ENCODE results near the gene LRRC38. TPM values are rescaled to one million over a fixed set of nuclear protein-coding genes. Genes with fewer than 3 reads are reported as not detected.
A peak's percentile ranks its signal among the peaks of the same experiment; 100 is the strongest.

Gene LRRC38
- total RNA-seq, 2 experiments from 2014 or later, result not detected

GRCh38 chr1:13541435-13542215 lies 27.8 kb upstream of the LRRC38 start:
- Mint-ChIP-seq H3K9me3 (no peaks in the 10 kb centered on the region), H3K27me3 (peaks cover 5% of the 10 kb centered on the region), H3K4me1 (ENCODE audit: low read depth) (no peaks in the 10 kb centered on the region), H3K36me3 (no peaks in the 10 kb centered on the region), H3K4me3 (no peak overlapping the region), H3K27ac (no peak overlapping the region)
- POLR2A ChIA-PET, result no interaction called here
- DNase-seq, result no peak
- intact Hi-C loops (cut with micrococcal nuclease), result no loop called here
- CTCF ChIA-PET, result no interaction called here

GRCh38 chr1:13540866-13541265 lies 27.1 kb upstream of the LRRC38 start:
- intact Hi-C loops (cut with micrococcal nuclease), result no loop called here
- CTCF ChIA-PET, result no interaction called here
- Mint-ChIP-seq H3K9me3 (no peaks in the 10 kb centered on the region), H3K27me3 (peaks cover 1% of the 10 kb centered on the region), H3K27ac (no peak overlapping the region), H3K4me3 (no peak overlapping the region), H3K36me3 (no peaks in the 10 kb centered on the region), H3K4me1 (ENCODE audit: low read depth) (no peaks in the 10 kb centered on the region)
- POLR2A ChIA-PET, result no interaction called here
- no peak for DNase-seq

GRCh38 chr1:13539683-13540082 lies 25.9 kb upstream of the LRRC38 start:
- H3K4me1 Mint-ChIP-seq (ENCODE audit: low read depth), result no peaks in the 10 kb centered on the region
- ChIA-PET POLR2A (no interaction called here), CTCF (no interaction called here)
- H3K9me3 Mint-ChIP-seq, result no peaks in the 10 kb centered on the region
- no peak for DNase-seq
- no peaks in the 10 kb centered on the region for H3K36me3 Mint-ChIP-seq
- no peaks in the 10 kb centered on the region for H3K27me3 Mint-ChIP-seq
- intact Hi-C loops (cut with micrococcal nuclease), result no loop called here
- H3K27ac Mint-ChIP-seq, result no peak overlapping the region
- no peak overlapping the region for H3K4me3 Mint-ChIP-seq

GRCh38 chr1:13538832-13539231 lies 25.0 kb upstream of the LRRC38 start:
- H3K27me3 Mint-ChIP-seq, result no peaks in the 10 kb centered on the region
- POLR2A ChIA-PET, result no interaction called here
- intact Hi-C loops (cut with micrococcal nuclease), result no loop called here

GRCh38 chr1:13536571-13536970 lies 22.8 kb upstream of the LRRC38 start:
- no peaks in the 10 kb centered on the region for H3K27me3 Mint-ChIP-seq
- ChIA-PET CTCF (no interaction called here), POLR2A (no interaction called here)
- no peak for DNase-seq
- no peak overlapping the region for H3K27ac Mint-ChIP-seq
- no peaks in the 10 kb centered on the region for H3K9me3 Mint-ChIP-seq
- no peak overlapping the region for H3K4me3 Mint-ChIP-seq
- no peaks in the 10 kb centered on the region for H3K4me1 Mint-ChIP-seq (ENCODE audit: low read depth)
- no peaks in the 10 kb centered on the region for H3K36me3 Mint-ChIP-seq
- intact Hi-C loops (cut with micrococcal nuclease), result no loop called here

More at GRCh38 chr1:13538832-13539231, 25.0 kb upstream of the LRRC38 start:
- DNase-seq, result no peak
- Mint-ChIP-seq H3K9me3 (no peaks in the 10 kb centered on the region), H3K4me1 (ENCODE audit: low read depth) (no peaks in the 10 kb centered on the region), H3K4me3 (no peak overlapping the region), H3K36me3 (no peaks in the 10 kb centered on the region), H3K27ac (no peak overlapping the region)
- CTCF ChIA-PET, result no interaction called here

- no peak for DNase-seq
- Mint-ChIP-seq H3K27ac (no peak overlapping the region), H3K36me3 (no peaks in the 10 kb centered on the region), H3K4me1 (ENCODE audit: low read depth) (peaks cover 2% of the 10 kb centered on the region), H3K4me3 (no peak overlapping the region), H3K9me3 (no peaks in the 10 kb centered on the region), H3K27me3 (no peaks in the 10 kb centered on the region)
- POLR2A ChIA-PET, result no interaction called here
- CTCF ChIA-PET, result no interaction called here
- intact Hi-C loops (cut with micrococcal nuclease), result no loop called here
Observed at GRCh38 chr1:13535227-13535626, 21.4 kb upstream of the LRRC38 start.

GRCh38 chr1:13528320-13528719 lies 14.5 kb upstream of the LRRC38 start:
- H3K9me3 Mint-ChIP-seq, result peaks cover 4% of the 10 kb centered on the region
- intact Hi-C loops (cut with micrococcal nuclease), result no loop called here
- DNase-seq, result no peak
- ChIA-PET POLR2A (no interaction called here), CTCF (no interaction called here)
- no peak overlapping the region for H3K27ac Mint-ChIP-seq
- H3K4me1 Mint-ChIP-seq (ENCODE audit: low read depth), result peaks cover 2% of the 10 kb centered on the region
- H3K4me3 Mint-ChIP-seq, result no peak overlapping the region
- H3K36me3 Mint-ChIP-seq, result no peaks in the 10 kb centered on the region
- peaks cover 9% of the 10 kb centered on the region for H3K27me3 Mint-ChIP-seq

- Mint-ChIP-seq H3K4me1 (ENCODE audit: low read depth) (no peaks in the 10 kb centered on the region), H3K4me3 (no peak overlapping the region), H3K27ac (no peak overlapping the region), H3K36me3 (no peaks in the 10 kb centered on the region), H3K27me3 (peaks cover 13% of the 10 kb centered on the region), H3K9me3 (peaks cover 4% of the 10 kb centered on the region)
- ChIA-PET CTCF (no interaction called here), POLR2A (no interaction called here)
- intact Hi-C loops (cut with micrococcal nuclease), result no loop called here
- no peak for DNase-seq
Observed at GRCh38 chr1:13523780-13524477, 10.1 kb upstream of the LRRC38 start.

GRCh38 chr1:13520985-13521384 lies 7.2 kb upstream of the LRRC38 start:
- ChIA-PET POLR2A (no interaction called here), CTCF (no interaction called here)
- DNase-seq, result no peak
- intact Hi-C loops (cut with micrococcal nuclease), result no loop called here
- peaks cover 14% of the 10 kb centered on the region for H3K27me3 Mint-ChIP-seq
- H3K4me1 Mint-ChIP-seq (ENCODE audit: low read depth), result no peaks in the 10 kb centered on the region
- no peaks in the 10 kb centered on the region for H3K36me3 Mint-ChIP-seq
- peaks cover 1% of the 10 kb centered on the region for H3K9me3 Mint-ChIP-seq
- H3K4me3 Mint-ChIP-seq, result no peak overlapping the region
- H3K27ac Mint-ChIP-seq, result no peak overlapping the region

GRCh38 chr1:13517193-13517812 lies 3.5 kb upstream of the LRRC38 start:
- peak; percentile 17 for DNase-seq
- peaks cover 26% of the 10 kb centered on the region for H3K27me3 Mint-ChIP-seq
- no peaks in the 10 kb centered on the region for H3K9me3 Mint-ChIP-seq
- no peaks in the 10 kb centered on the region for H3K36me3 Mint-ChIP-seq
- H3K27ac Mint-ChIP-seq, result no peak overlapping the region
- ChIA-PET POLR2A (no interaction called here), CTCF (no interaction called here)
- intact Hi-C loops (cut with micrococcal nuclease), result no loop called here
- no peak overlapping the region for H3K4me3 Mint-ChIP-seq
- no peaks in the 10 kb centered on the region for H3K4me1 Mint-ChIP-seq (ENCODE audit: low read depth)

- intact Hi-C loops (cut with micrococcal nuclease), result no loop called here
- Mint-ChIP-seq H3K4me3 (no peak overlapping the region), H3K36me3 (no peaks in the 10 kb centered on the region), H3K9me3 (no peaks in the 10 kb centered on the region), H3K4me1 (ENCODE audit: low read depth) (no peaks in the 10 kb centered on the region), H3K27me3 (peaks cover 29% of the 10 kb centered on the region), H3K27ac (no peak overlapping the region)
- ChIA-PET CTCF (no interaction called here), POLR2A (no interaction called here)
- no peak for DNase-seq
Observed at GRCh38 chr1:13516606-13517005, 2.8 kb upstream of the LRRC38 start.

- POLR2A ChIA-PET, result no interaction called here
- intact Hi-C loops (cut with micrococcal nuclease), result no loop called here
- CTCF ChIA-PET, result no interaction called here
Observed at GRCh38 chr1:13514821-13515220, 1.0 kb upstream of the LRRC38 start.

More at GRCh38 chr1:13514821-13515220, 1.0 kb upstream of the LRRC38 start:
- H3K4me1 Mint-ChIP-seq (ENCODE audit: low read depth), result no peaks in the 10 kb centered on the region
- peaks cover 31% of the 10 kb centered on the region for H3K27me3 Mint-ChIP-seq
- H3K27ac Mint-ChIP-seq, result no peak overlapping the region
- H3K9me3 Mint-ChIP-seq, result no peaks in the 10 kb centered on the region
- H3K4me3 Mint-ChIP-seq, result no peak overlapping the region
- H3K36me3 Mint-ChIP-seq, result no peaks in the 10 kb centered on the region
- no peak for DNase-seq

All from activated CD4-positive, alpha-beta memory T cell treated with anti-CD3 and anti-CD28 coated beads for 36 hours (primary cell).